ENCODE results near the gene ANGPTL8. TPM values are rescaled to one million over a fixed set of nuclear protein-coding genes. Genes with fewer than 3 reads are reported as not detected.

ANGPTL8 gene
- total RNA-seq, 1 experiment from 2014 or later, result not detected

DNA sequence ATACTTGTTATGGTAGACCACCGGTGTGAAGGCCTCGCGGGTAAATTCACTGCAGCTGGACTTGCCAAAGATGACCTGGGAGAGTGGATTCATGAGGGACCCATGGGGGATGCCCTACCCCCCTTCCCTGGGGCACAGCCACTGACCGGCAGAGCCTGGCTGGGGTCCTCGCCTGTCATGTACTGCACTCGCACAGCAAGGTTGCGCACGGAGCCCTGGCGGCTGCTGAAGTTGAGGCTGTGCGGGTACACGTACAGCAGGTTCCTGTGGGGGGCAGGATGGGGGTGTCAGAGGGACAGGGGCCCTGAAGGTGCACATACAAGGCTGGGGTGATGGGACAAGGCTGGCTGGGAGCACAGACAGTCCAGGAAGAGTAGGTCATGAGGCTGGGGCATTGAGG lies 1.4 kb upstream of the ANGPTL8 start:
- DNase-seq, result no peak
- H2AFZ ChIP-seq, result no peak overlapping the region
- H3K79me2 ChIP-seq (ENCODE audit: low read depth), result no peaks in the 10 kb centered on the region
- H3K4me2 ChIP-seq, result no peak overlapping the region
- intact Hi-C loops (cut with micrococcal nuclease; ENCODE audit: unreplicated experiment), result no loop called here
- no peaks in the 10 kb centered on the region for H3K9me3 ChIP-seq (ENCODE audit: insufficient read depth, low read depth)
- H3K4me3 ChIP-seq, result no peak overlapping the region
- H3F3A ChIP-seq (ENCODE audit: insufficient read depth, low read depth), result no peaks in the 10 kb centered on the region; the same call in 1 of the 2 replicates
- H3K9me2 ChIP-seq (ENCODE audit: insufficient read depth), result no peaks in the 10 kb centered on the region
- BruUV-seq (replicated peaks), result no TSS peak
- no peaks in the 10 kb centered on the region for H3K27me3 ChIP-seq (ENCODE audit: insufficient read depth, low read depth)
- ChIA-PET CTCF (no interaction called here), POLR2A (ENCODE audit: unreplicated experiment) (no interaction called here)
- H3K27ac ChIP-seq, result no peak overlapping the region
- H4K20me1 ChIP-seq (ENCODE audit: insufficient read depth), result no peaks in the 10 kb centered on the region
- TF ChIP-seq CTCF (conservative IDR thresholded peaks at IDR 0.05) (no peak), EZH2 (IDR thresholded peaks at IDR 0.05; ENCODE audit: low read depth) (no peak)
- H3K4me1 ChIP-seq (replicated peaks; ENCODE audit: insufficient read depth), result no peaks in the 10 kb centered on the region
- peaks cover 4% of the 10 kb centered on the region; the same call in 1 of the 2 replicates for H3K36me3 ChIP-seq (ENCODE audit: low read depth)

- Histone ChIP-seq H2AFZ (no peak overlapping the region), H3F3A (ENCODE audit: insufficient read depth, low read depth) (no peaks in the 10 kb centered on the region; the same call in 1 of the 2 replicates), H4K20me1 (ENCODE audit: insufficient read depth) (no peaks in the 10 kb centered on the region), H3K4me2 (no peak overlapping the region), H3K9me3 (ENCODE audit: insufficient read depth, low read depth) (no peaks in the 10 kb centered on the region), H3K27me3 (ENCODE audit: insufficient read depth, low read depth) (no peaks in the 10 kb centered on the region), H3K4me1 (replicated peaks; ENCODE audit: insufficient read depth) (no peaks in the 10 kb centered on the region), H3K79me2 (ENCODE audit: low read depth) (no peaks in the 10 kb centered on the region), H3K27ac (no peak overlapping the region), H3K36me3 (ENCODE audit: low read depth) (peaks cover 4% of the 10 kb centered on the region; the same call in 1 of the 2 replicates), H3K4me3 (no peak overlapping the region), H3K9me2 (ENCODE audit: insufficient read depth) (no peaks in the 10 kb centered on the region)
- no peak for DNase-seq
- BruUV-seq (replicated peaks), result no TSS peak
- intact Hi-C loops (cut with micrococcal nuclease; ENCODE audit: unreplicated experiment), result no loop called here
- no peak for TF ChIP-seq EZH2 (IDR thresholded peaks at IDR 0.05; ENCODE audit: low read depth)
- no peak for TF ChIP-seq CTCF (conservative IDR thresholded peaks at IDR 0.05)
- CTCF ChIA-PET, result no interaction called here
- POLR2A ChIA-PET (ENCODE audit: unreplicated experiment), result no interaction called here
Measured at GRCh38 chr19:11238781-11239376, 540 bp upstream of the ANGPTL8 start.

- Histone ChIP-seq H3F3A (ENCODE audit: insufficient read depth, low read depth) (peaks cover 6% of the 10 kb centered on the region; the same call in 1 of the 2 replicates), H3K9me3 (ENCODE audit: insufficient read depth, low read depth) (no peaks in the 10 kb centered on the region), H3K4me2 (no peak overlapping the region), H2AFZ (no peak overlapping the region), H3K4me1 (replicated peaks; ENCODE audit: insufficient read depth) (no peaks in the 10 kb centered on the region), H3K36me3 (ENCODE audit: low read depth) (peaks cover 4% of the 10 kb centered on the region; the same call in 1 of the 2 replicates), H3K27me3 (ENCODE audit: insufficient read depth, low read depth) (no peaks in the 10 kb centered on the region), H3K79me2 (ENCODE audit: low read depth) (no peaks in the 10 kb centered on the region), H3K27ac (no peak overlapping the region), H4K20me1 (ENCODE audit: insufficient read depth) (no peaks in the 10 kb centered on the region), H3K9me2 (ENCODE audit: insufficient read depth) (no peaks in the 10 kb centered on the region), H3K4me3 (no peak overlapping the region)
- no peak for TF ChIP-seq EZH2 (IDR thresholded peaks at IDR 0.05; ENCODE audit: low read depth)
- TF ChIP-seq CTCF (conservative IDR thresholded peaks at IDR 0.05), result no peak
- BruUV-seq (replicated peaks), result no TSS peak
- no peak for DNase-seq
- POLR2A ChIA-PET (ENCODE audit: unreplicated experiment), result no interaction called here
- intact Hi-C loops (cut with micrococcal nuclease; ENCODE audit: unreplicated experiment), result no loop called here
- CTCF ChIA-PET, result no interaction called here
Measured at GRCh38 chr19:11240008-11240444, 607 bp downstream of the ANGPTL8 start.

Data from PC-9 (cell line).